HCT116 (cell line): ENCODE measurements around the gene NCBP3. TPM values are rescaled to one million over a fixed set of nuclear protein-coding genes. Genes with fewer than 3 reads are reported as not detected.
A peak's percentile ranks its signal among the peaks of the same experiment; 100 is the strongest.

Experiments
- ATAC-seq: fragments of 200-7000 bp; cut with Tn5 transposase; 2 replicates; pipeline ENCODE4 v1.9.1; 2020; ENCODE audit warnings: mild to moderate bottlenecking, moderate library complexity
- BruUV-seq: library from RNA; stranded (reverse); fragments of 400-500 nt; replicated peaks from 2 replicates; lab custom pipeline; 2021; lab: Mats Ljungman, UMichigan
- CTCF ChIA-PET: fragments of 300-600 bp; sonication (Branson Sonifier 250); formaldehyde crosslinking; loops from one replicate; lab custom pipeline; 2021; ENCODE audit warnings: antibody characterized with exemption; lab: Charles Lee
- POLR2A ChIA-PET: fragments of 300-600, 350-600 bp; sonication (Branson Sonifier 250); formaldehyde crosslinking; loops from one replicate; lab custom pipeline; 2021; ENCODE audit warnings: antibody characterized with exemption; lab: Charles Lee
- RAD21 ChIA-PET, 2 experiments: fragments of 300-600 bp; sonication (Branson Sonifier 250); formaldehyde crosslinking; loops; one replicate each; lab custom pipeline; 2023; ENCODE audit warnings: low total read pairs in 2 of 2; ENCODE audit not compliant: uncharacterized antibody in 2 of 2, unreplicated experiment in 2 of 2, low non-redundant PET in 1 of 2; lab: Charles Lee
- DNase-seq: peaks from one replicate; pipeline ENCODE4 v3.0.0-alpha.2; 2010; ENCODE audit warnings: low read depth, low spot score
- H2AFZ ChIP-seq: fragments of 200-600 bp; shearing (Covaris generic), sonication (generic); 2 replicates; pipeline ENCODE4 v1.6.1; 2017; ENCODE audit warnings: low read depth, mixed run types, mixed read lengths, antibody characterized with exemption, low read length; ENCODE audit not compliant: poor library complexity, severe bottlenecking
- H3K27ac ChIP-seq: 2 replicates; pipeline ENCODE4 v1.5.1; 2012; ENCODE audit warnings: low read depth, low read length
- H3K27me3 ChIP-seq: fragments of 200-600 bp; sonication (generic); 2 replicates; pipeline ENCODE4 v1.6.1; 2016; ENCODE audit warnings: mixed run types, low read length, mixed read lengths; ENCODE audit not compliant: insufficient read depth
- H3K36me3 ChIP-seq, 2 experiments: fragments of 200-500 bp in 1 of 2; fragments of 200-600 bp in 1 of 2; sonication (Bioruptor generic) in 1 of 2; sonication (generic) in 1 of 2; 2 replicates each; pipeline versions ENCODE4 v1.5.1 to v1.6.1; 2014 to 2016; ENCODE audit warnings: low read length in 2 of 2, inconsistent platforms in 1 of 2, mixed read lengths in 1 of 2, mixed run types in 1 of 2; ENCODE audit not compliant: insufficient read depth in 2 of 2, control insufficient read depth in 1 of 2
- H3K4me1 ChIP-seq, 2 experiments: fragments of 200-600 bp in 1 of 2; sonication (generic) in 1 of 2; 2 replicates each; pipeline versions ENCODE4 v1.5.1 to v1.6.1; 2012 to 2017; ENCODE audit warnings: low read length in 2 of 2, inconsistent platforms in 1 of 2, mild to moderate bottlenecking in 1 of 2, mixed read lengths in 1 of 2, mixed run types in 1 of 2, moderate library complexity in 1 of 2; ENCODE audit not compliant: insufficient read depth in 2 of 2, control insufficient read depth in 1 of 2
- H3K4me2 ChIP-seq: fragments of 200-600 bp; sonication (generic); 2 replicates; pipeline ENCODE4 v1.6.1; 2017; ENCODE audit warnings: mixed run types, low read length, mixed read lengths
- H3K4me3 ChIP-seq, 2 experiments: fragments of 200-600 bp in 1 of 2; sonication (generic) in 1 of 2; replicated peaks in 1 of 2; 2 replicates each; pipeline ENCODE4 v1.5.1; 2011 to 2016; ENCODE audit warnings: low read length in 2 of 2, control low read depth in 1 of 2, low read depth in 1 of 2, mild to moderate bottlenecking in 1 of 2, mixed read lengths in 1 of 2, mixed run types in 1 of 2
- H3K79me2 ChIP-seq: fragments of 200-600 bp; sonication (generic); 2 replicates; pipeline ENCODE4 v1.6.1; 2017; ENCODE audit warnings: mild to moderate bottlenecking, mixed run types, low read length, moderate library complexity, mixed read lengths; ENCODE audit not compliant: insufficient read depth
- H3K9ac ChIP-seq: fragments of 200-600 bp; sonication (generic); 2 replicates; pipeline ENCODE4 v1.6.1; 2016; ENCODE audit warnings: low read length, mixed read lengths
- H3K9me2 ChIP-seq: fragments of 200-600 bp; sonication (generic), shearing (Covaris generic); 2 replicates; pipeline ENCODE4 v1.6.1; 2017; ENCODE audit warnings: mixed run types, mild to moderate bottlenecking, moderate library complexity; ENCODE audit not compliant: insufficient read depth
- H3K9me3 ChIP-seq, 2 experiments: fragments of 200-500 bp in 1 of 2; fragments of 200-600 bp in 1 of 2; sonication (Bioruptor generic) in 1 of 2; sonication (generic) in 1 of 2; 2 replicates each; pipeline ENCODE4 v1.6.1; 2014 to 2017; ENCODE audit warnings: low read length in 2 of 2, mixed read lengths in 2 of 2, inconsistent platforms in 1 of 2, low read depth in 1 of 2, mild to moderate bottlenecking in 1 of 2, mixed run types in 1 of 2, moderate library complexity in 1 of 2; ENCODE audit not compliant: control insufficient read depth in 1 of 2, insufficient read depth in 1 of 2
- H4K20me1 ChIP-seq: fragments of 200-600 bp; sonication (generic), shearing (Covaris generic); 2 replicates; pipeline ENCODE4 v1.6.1; 2017; ENCODE audit warnings: mixed run types, mild to moderate bottlenecking, moderate library complexity; ENCODE audit not compliant: insufficient read depth
- ATF3 ChIP-seq: IDR thresholded peaks from 2 replicates; pipeline ENCODE4 v1.6.1; 2012
- CEBPB ChIP-seq: IDR thresholded peaks from 2 replicates; pipeline ENCODE4 v1.6.1; 2012; ENCODE audit warnings: low read depth
- EGR1 ChIP-seq: IDR thresholded peaks from 2 replicates; pipeline ENCODE4 v1.6.1; 2012; ENCODE audit warnings: low read depth
- ELF1 ChIP-seq: IDR thresholded peaks from 2 replicates; pipeline ENCODE4 v1.6.1; 2012; ENCODE audit warnings: low read depth, borderline replicate concordance
- POLR2AphosphoS5 ChIP-seq: IDR thresholded peaks from 2 replicates; pipeline ENCODE4 v1.6.1; 2011; ENCODE audit warnings: mild to moderate bottlenecking, low read depth, low read length, moderate library complexity
- RAD21 ChIP-seq: IDR thresholded peaks from 2 replicates; pipeline ENCODE4 v1.6.1; 2012; ENCODE audit warnings: low read depth, mild to moderate bottlenecking
- SRF ChIP-seq: IDR thresholded peaks from 2 replicates; pipeline ENCODE4 v1.6.1; 2012; ENCODE audit warnings: low read depth
- ZFX ChIP-seq: fragments of 450-650 bp; IDR thresholded peaks from 2 replicates; pipeline ENCODE4 v1.6.1; 2017
- intact Hi-C: fragments of 100-400 bp; cut with micrococcal nuclease; formaldehyde crosslinking; loops from 2 replicates; pipeline ENCODE4 v1.10.0; 2022
- total RNA-seq: library from RNA; stranded (reverse); gene quantifications from one replicate; pipeline ENCODE4 v1.2.1, GENCODE V29; 2021; ENCODE audit not compliant: unreplicated experiment
- TF ChIP-seq, protein P1 (sequence below), 3 experiments: fragments of 200-600 bp in 1 of 3; sonication (generic) in 1 of 3; IDR thresholded peaks in 2 of 3; conservative IDR thresholded peaks in 1 of 3; 2 replicates each; pipeline ENCODE4 v1.5.1; 2012 to 2017; ENCODE audit warnings: low read depth in 2 of 3, low read length in 2 of 3, antibody characterized with exemption in 1 of 3, borderline replicate concordance in 1 of 3, control low read depth in 1 of 3, mild to moderate bottlenecking in 1 of 3, mixed read lengths in 1 of 3, mixed run types in 1 of 3, moderate library complexity in 1 of 3; ENCODE audit not compliant: insufficient read depth in 1 of 3

NCBP3 gene
- total RNA-seq, 1 experiment from 2014 or later, result 46.5 TPM

DNA sequence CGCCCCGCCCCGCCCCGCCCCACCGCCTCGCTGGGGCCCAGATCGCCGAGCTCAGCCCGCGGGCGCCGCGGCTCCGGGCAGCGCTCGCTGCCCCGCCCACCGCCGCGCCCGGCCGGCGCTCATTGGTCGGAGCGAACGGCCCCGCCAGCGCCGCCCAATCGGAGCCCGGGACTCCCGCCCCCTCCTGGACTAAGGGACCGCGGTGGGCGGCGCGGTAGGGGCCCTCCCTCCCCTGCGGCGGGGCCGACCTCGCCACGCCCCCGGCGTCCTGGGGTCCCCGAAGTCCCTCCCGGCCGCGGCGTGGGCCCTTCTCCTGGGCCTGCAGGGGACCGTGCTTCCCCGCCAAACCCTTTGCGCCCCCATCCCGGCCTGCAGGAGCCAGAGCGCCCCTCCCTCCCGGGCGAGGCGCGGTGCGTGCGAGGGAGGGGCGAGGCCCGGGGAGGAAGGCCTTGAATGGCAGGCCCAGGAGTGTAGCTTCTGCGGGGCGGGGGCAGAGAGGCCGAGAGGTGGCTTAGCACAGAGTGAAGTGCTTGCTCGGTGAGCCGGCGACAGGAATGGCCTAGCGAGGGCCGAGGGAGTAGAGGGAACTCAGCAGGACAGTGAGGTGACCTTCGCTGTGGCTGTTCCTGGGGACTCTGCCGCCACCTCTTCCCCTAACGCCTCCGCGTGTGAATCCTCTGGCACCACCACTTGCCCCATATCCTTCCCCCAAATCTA is 47.1 kb upstream of the NCBP3 start, which contains the start of gene CAMKK1:
Gene CAMKK1 (minus strand): TSS at position 51 of the 717 bp plus-strand sequence. CDS start 7,366 bp downstream, outside the sequence.
- intact Hi-C loops, result no loop called here
- DNase-seq (peak; percentile 45), ATAC-seq (peak; percentile 79)
- no peak within 1 kb of the TSS for H2AFZ ChIP-seq
- H3K27me3 ChIP-seq, result no peaks in the 10 kb centered on the region
- peaks cover 49 to 65% of the 10 kb centered on the region in 2 experiments for H3K4me1 ChIP-seq
- peak within 1 kb of the TSS; percentile 76 for H3K9ac ChIP-seq
- BruUV-seq, result no TSS peak
- TF ChIP-seq POLR2AphosphoS5 (peak; percentile 46), SRF (no peak), EGR1 (peak; percentile 52; the same call in 1 of the 2 replicates), ZFX (peak; percentile 17; the same call in 1 of the 2 replicates), ATF3 (no peak), CEBPB (no peak), ELF1 (no peak), RAD21 (no peak)
- TF ChIP-seq, protein P1, sequence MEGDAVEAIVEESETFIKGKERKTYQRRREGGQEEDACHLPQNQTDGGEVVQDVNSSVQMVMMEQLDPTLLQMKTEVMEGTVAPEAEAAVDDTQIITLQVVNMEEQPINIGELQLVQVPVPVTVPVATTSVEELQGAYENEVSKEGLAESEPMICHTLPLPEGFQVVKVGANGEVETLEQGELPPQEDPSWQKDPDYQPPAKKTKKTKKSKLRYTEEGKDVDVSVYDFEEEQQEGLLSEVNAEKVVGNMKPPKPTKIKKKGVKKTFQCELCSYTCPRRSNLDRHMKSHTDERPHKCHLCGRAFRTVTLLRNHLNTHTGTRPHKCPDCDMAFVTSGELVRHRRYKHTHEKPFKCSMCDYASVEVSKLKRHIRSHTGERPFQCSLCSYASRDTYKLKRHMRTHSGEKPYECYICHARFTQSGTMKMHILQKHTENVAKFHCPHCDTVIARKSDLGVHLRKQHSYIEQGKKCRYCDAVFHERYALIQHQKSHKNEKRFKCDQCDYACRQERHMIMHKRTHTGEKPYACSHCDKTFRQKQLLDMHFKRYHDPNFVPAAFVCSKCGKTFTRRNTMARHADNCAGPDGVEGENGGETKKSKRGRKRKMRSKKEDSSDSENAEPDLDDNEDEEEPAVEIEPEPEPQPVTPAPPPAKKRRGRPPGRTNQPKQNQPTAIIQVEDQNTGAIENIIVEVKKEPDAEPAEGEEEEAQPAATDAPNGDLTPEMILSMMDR (IDR thresholded peaks at IDR 0.05 in 2 of 3, conservative IDR thresholded peaks at IDR 0.05 in 1 of 3; ENCODE audit: borderline replicate concordance in 1 of 3, insufficient read depth in 1 of 3, low read depth in 2 of 3, low read length in 2 of 3), result no peak
- peak within 1 kb of the TSS; percentile 57 to 74 for H3K4me3 ChIP-seq
- H4K20me1 ChIP-seq, result no peaks in the 10 kb centered on the region
- H3K36me3 ChIP-seq, result no peaks in the 10 kb centered on the region
- H3K9me2 ChIP-seq, result no peaks in the 10 kb centered on the region
- H3K27ac ChIP-seq, result peak within 1 kb of the TSS; percentile 87
- H3K4me2 ChIP-seq, result peak within 1 kb of the TSS; percentile 89
- H3K9me3 ChIP-seq, result no peaks in the 10 kb centered on the region
- H3K79me2 ChIP-seq, result peaks cover 5% of the 10 kb centered on the region; the same call in 1 of the 2 replicates
- CTCF ChIA-PET, result interaction anchor here (0.8 to 1.8 kb wide), 5 partner anchors 21 to 156 kb away, joined by 3 to 8 read pairs (median 4); partner anchors contain the start of gene NCBP3
- POLR2A ChIA-PET, result no interaction called here
- RAD21 ChIA-PET, result interaction anchor here in 1 of 2 experiments (1.0 kb wide), 1 partner anchor 21 kb away, joined by 3 read pairs; no protein-coding TSS in a partner anchor
